ENCODE measurements around the gene MAMDC4.

MAMDC4 gene

DNA sequence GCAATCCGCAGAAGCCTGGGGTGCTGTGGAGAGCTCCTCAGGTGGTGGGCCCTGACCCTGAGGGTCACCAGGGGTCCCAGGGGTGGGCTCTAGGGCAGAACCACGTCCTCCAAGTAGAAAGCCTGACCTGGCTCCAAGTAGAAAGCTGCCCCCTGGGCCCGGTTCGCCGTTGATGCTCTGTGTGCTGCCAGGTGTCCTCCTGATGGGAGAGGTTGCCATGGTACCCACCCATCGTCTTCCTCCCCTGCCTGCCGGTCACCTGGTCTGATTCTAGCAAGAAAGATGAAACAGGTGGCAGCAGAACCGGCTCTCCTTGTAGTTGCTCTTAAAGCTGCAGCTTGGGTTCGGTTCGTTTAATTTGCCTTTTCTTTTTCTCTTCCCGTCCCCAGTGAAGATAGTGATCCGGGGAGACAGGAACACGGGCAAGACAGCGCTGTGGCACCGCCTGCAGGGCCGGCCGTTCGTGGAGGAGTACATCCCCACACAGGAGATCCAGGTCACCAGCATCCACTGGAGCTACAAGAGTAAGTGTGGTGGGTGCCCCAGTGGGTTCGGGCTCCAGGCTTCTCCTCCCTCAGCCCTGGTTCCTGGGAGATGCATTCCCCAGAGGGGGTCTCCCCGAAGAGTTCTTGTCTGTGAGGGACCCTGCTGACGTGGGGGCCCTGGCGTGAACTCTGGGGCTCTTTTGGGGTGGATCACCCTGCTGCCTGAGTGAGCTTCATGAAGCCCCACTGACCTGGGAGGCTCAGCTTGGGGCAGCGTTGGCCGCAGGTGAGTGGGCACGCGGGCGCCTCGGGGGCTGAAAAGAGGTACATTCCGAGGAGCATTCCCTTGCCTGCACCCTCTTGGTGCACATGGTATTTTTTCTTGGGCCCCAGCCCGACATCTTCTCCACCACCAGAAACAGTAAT, 28.8 kb upstream of the MAMDC4 start:
- TF ChIP-seq Cebpa-rat (IDR thresholded peaks at IDR 0.05), result no peak
- Histone ChIP-seq H3K36me3 (peaks cover 58 to 94% (median 81%) of the 10 kb centered on the region in 11 experiments), H3K27me3 (no peaks in the 10 kb centered on the region)

DNA sequence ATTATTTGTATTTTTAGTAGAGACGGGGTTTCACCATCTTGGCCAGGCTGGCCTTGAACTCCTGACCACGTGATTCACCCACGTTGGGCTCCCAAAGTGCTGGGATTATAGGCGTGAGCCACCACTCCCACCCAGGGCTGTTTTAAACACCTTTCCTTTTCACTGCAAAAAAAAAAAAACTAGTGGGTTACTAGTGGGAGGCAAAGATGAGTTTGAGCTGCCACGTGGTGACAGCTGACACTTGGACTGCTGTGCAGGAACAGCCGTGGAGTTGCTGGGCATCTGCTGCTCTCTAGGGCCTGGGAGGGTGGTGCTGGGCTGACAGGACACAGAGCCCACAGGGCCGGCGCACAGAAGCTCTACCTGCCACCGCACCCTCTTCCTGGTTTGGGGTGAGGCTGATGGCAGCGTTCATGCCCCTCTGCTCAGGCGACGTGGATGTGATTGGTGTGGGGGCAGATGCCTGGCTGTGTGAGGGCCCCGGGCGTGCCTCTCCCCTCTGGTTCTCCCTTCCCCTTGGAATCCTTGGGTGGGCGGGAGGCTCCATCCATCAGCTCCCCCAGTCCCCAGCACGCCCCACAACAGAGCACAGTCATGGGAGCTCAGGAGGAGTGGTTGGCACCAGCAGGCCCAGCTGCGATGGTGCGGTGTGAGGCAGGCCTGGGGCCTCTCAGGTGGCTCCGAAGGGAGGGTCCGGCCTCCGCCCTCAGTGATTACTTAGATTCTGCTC, 27.5 kb upstream of the MAMDC4 start:
- no peaks in the 10 kb centered on the region for H3K9me3 ChIP-seq (replicated peaks in 1 of 11)
- peaks cover 21 to 99% (median 77%) of the 10 kb centered on the region in 11 experiments; a peak in 21 of 22 replicates for H4K20me1 ChIP-seq
- no peak overlapping the region for H3K27ac ChIP-seq
- no peak for TF ChIP-seq Cebpa-rat (IDR thresholded peaks at IDR 0.05)
- H3K36me3 ChIP-seq, result peaks cover 71 to 97% (median 87%) of the 10 kb centered on the region in 11 experiments
- no peak overlapping the region for H3K4me3 ChIP-seq
- no peak overlapping the region; a peak in 1 of 22 replicates for H3K9ac ChIP-seq
- no peaks in the 10 kb centered on the region for H3K4me1 ChIP-seq
- H3K27me3 ChIP-seq, result no peaks in the 10 kb centered on the region
- no peak overlapping the region for H3K4me2 ChIP-seq

More for the DNA sequence above, 28.8 kb upstream of the MAMDC4 start:
- Histone ChIP-seq H3K4me3 (no peak overlapping the region), H3K9ac (peak overlapping the region in 1 of 11 experiments; percentile 24; a peak in 1 of 22 replicates), H3K4me2 (no peak overlapping the region), H3K27ac (no peak overlapping the region), H4K20me1 (peaks cover 21 to 94% (median 79%) of the 10 kb centered on the region in 11 experiments; a peak in 21 of 22 replicates), H3K9me3 (replicated peaks in 1 of 11) (no peaks in the 10 kb centered on the region), H3K4me1 (no peaks in the 10 kb centered on the region)

DNA sequence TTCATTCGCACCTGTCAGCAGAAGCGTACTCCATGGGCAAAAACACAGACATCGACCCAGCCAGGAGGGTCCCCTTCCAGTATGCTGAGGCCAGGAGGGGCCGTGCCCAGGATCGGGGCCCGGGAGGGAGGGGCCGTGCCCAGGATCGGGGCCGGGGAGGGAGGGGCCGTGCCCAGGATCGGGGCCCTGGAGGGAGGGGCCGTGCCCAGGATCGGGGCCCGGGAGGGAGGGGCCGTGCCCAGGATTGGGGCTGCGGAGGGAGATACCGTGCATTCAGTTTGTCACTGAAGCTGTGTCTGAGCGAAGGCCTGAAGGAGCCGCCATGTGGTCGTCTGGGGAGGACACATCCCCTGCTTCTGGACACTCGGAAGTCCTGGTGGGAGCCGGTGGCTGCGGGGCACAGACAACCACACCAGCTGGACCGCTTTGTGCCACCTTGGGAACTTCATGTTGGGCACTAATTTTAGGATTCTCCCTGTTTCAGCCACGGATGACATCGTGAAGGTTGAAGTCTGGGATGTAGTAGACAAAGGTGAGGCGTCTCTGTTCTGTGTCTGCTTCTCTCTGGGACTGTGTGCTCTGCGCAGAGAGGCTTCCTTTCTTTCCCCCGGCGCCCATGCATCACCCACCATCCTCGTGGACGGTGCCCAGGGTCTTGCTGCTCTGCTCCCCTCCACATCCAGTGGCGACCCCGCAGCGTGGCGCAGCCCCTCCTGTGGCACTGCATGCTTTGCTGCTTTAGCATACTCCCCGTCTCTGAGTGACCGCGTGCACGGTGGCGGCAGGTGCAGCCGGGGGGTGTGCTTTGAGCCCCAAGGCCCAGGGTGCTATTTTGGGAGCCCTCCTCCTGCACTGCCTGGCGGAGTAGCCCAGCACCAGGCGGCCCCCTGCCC, 26.6 kb upstream of the MAMDC4 start:
- H3K36me3 ChIP-seq, result peaks cover 77 to 97% (median 90%) of the 10 kb centered on the region in 11 experiments
- TF ChIP-seq Cebpa-rat (IDR thresholded peaks at IDR 0.05), result no peak
- H3K4me2 ChIP-seq, result no peak overlapping the region
- no peak overlapping the region for H3K27ac ChIP-seq
- peaks cover 21 to 99% (median 77%) of the 10 kb centered on the region in 11 experiments; a peak in 21 of 22 replicates for H4K20me1 ChIP-seq
- no peak overlapping the region for H3K9ac ChIP-seq
- H3K27me3 ChIP-seq, result no peaks in the 10 kb centered on the region
- H3K4me3 ChIP-seq, result no peak overlapping the region
- no peaks in the 10 kb centered on the region for H3K4me1 ChIP-seq
- no peaks in the 10 kb centered on the region for H3K9me3 ChIP-seq (replicated peaks in 1 of 11)

DNA sequence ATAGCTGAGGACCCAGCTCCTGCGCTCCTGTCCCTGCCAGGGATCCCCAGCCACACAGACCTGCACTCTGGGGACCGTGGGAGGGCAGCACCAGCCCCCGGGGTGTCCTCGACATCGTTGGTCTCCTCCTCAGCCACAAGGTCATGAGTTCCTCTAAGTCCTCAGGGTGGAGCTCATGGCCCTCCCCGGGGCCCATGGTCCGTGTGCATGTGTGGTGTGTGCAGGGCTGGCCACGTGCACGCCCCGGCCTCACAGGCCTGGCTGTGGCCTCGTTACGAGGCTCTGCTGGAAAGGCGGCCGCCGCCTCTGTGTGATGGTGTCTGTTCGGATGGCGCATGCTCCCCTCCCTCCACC, 26.0 kb upstream of the MAMDC4 start:
- peaks cover 79 to 97% (median 91%) of the 10 kb centered on the region in 11 experiments for H3K36me3 ChIP-seq
- H3K4me3 ChIP-seq, result no peak overlapping the region
- TF ChIP-seq Cebpa-rat (IDR thresholded peaks at IDR 0.05), result no peak
- H3K9ac ChIP-seq, result no peak overlapping the region
- H3K27ac ChIP-seq, result no peak overlapping the region
- H3K4me1 ChIP-seq, result no peaks in the 10 kb centered on the region
- H3K9me3 ChIP-seq (replicated peaks in 1 of 11), result no peaks in the 10 kb centered on the region
- H3K4me2 ChIP-seq, result no peak overlapping the region
- H3K27me3 ChIP-seq, result no peaks in the 10 kb centered on the region
- H4K20me1 ChIP-seq, result peaks cover 16 to 99% (median 77%) of the 10 kb centered on the region in 11 experiments; a peak in 21 of 22 replicates

DNA sequence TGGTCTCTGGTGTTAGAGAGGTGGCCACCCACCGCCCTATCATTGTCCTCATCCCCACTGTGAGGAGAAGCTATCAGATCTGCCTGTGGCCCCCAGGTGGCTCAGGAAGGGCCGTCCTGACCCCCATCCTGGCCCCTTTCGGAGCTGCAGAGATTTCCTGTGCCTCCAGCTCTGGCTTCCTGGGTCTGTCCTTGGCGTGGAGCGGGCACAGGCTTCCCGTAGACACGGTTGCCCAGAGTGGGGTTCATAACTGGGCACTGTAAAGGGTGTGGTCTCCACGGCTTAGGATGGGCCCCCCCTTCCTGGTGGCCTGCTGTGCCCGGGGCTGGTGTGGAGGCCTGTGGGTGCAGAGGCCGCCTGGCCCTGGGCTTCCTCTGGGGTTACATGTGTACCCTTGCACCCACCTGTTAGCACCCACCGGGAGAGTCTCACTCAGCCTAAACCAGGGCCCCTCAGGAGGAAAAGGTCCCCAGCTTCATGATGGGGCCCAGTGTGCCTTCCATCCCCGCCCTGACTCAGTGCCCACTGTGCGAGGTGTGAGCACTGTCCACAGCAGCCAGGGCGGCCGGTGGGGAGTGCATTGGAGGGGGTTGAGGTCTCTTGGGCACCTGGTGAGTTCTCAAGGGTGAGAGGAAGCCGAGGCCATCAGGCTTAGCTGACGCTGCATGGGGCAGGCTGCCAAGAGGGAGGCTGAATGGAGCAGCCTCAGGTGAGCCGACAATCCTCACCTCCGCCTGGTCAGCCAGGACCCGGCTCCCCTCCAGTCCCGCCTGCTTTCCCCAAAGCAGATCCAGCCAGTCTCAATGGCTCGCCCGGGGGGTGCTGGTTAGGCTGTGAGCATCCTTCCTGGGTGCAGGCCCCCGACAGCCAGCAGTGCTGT, 25.2 kb upstream of the MAMDC4 start:
- Histone ChIP-seq H3K27ac (no peak overlapping the region), H3K9ac (peak overlapping the region in 2 of 11 experiments; percentile 9 to 18; a peak in 2 of 22 replicates), H4K20me1 (peaks cover 10 to 99% (median 75%) of the 10 kb centered on the region in 11 experiments; a peak in 21 of 22 replicates), H3K27me3 (no peaks in the 10 kb centered on the region), H3K4me1 (no peaks in the 10 kb centered on the region), H3K4me3 (no peak overlapping the region), H3K4me2 (no peak overlapping the region), H3K36me3 (peaks cover 86 to 98% (median 92%) of the 10 kb centered on the region in 11 experiments), H3K9me3 (replicated peaks in 1 of 11) (no peaks in the 10 kb centered on the region)
- TF ChIP-seq Cebpa-rat (IDR thresholded peaks at IDR 0.05), result no peak

- no peak overlapping the region for H3K4me3 ChIP-seq
- H3K27ac ChIP-seq, result no peak overlapping the region
- no peak overlapping the region for H3K9ac ChIP-seq
- TF ChIP-seq Cebpa-rat (IDR thresholded peaks at IDR 0.05), result no peak
- no peaks in the 10 kb centered on the region for H3K4me1 ChIP-seq
- H3K36me3 ChIP-seq, result peaks cover 96 to 100% (median 99%) of the 10 kb centered on the region in 11 experiments
- no peak overlapping the region for H3K4me2 ChIP-seq
- no peaks in the 10 kb centered on the region for H3K27me3 ChIP-seq
- H3K9me3 ChIP-seq (replicated peaks in 1 of 11), result no peaks in the 10 kb centered on the region
- H4K20me1 ChIP-seq, result peaks cover 4 to 99% (median 74%) of the 10 kb centered on the region in 11 experiments; a peak in 20 of 22 replicates
Measured at GRCh38 chr9:136827794-136828473, 24.2 kb upstream of the MAMDC4 start.

DNA sequence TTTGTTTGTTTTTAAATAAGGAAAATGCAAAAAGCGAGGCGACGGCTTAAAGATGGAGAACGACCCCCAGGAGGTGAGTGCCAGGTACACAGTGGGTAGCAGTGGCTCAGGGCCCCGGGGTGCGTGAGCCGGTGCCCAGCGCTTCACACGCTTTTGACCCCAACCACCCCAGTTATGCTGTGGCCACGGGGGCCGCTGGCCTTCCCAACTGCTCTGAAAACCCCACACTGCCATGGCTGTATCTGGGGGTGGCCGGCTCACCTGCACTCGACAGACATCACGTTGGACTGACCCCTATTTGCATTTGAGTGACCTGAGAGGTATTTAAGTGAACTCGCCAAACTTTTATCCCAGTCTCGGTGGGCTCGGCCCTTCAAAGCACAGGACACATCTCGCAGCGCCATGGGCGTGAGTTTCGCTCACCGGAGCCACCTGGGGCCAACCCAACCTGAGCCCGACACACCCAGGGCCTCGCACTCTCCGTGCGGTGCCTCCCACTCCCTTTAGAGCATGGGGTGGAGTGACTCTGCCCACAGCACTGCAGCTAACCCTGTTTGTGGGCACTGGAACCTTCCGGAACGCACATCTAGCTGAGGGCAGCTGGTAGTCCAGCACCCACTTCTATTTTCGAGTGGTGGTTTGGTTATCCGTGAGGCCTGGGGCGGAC, 23.5 kb upstream of the MAMDC4 start:
- no peak for TF ChIP-seq Cebpa-rat (IDR thresholded peaks at IDR 0.05)
- Histone ChIP-seq H3K9ac (no peak overlapping the region), H3K4me1 (no peaks in the 10 kb centered on the region), H3K4me2 (no peak overlapping the region), H3K9me3 (replicated peaks in 1 of 11) (no peaks in the 10 kb centered on the region), H4K20me1 (peaks cover 0 to 99% (median 68%) of the 10 kb centered on the region in 11 experiments; a peak in 20 of 22 replicates), H3K27me3 (no peaks in the 10 kb centered on the region), H3K36me3 (peaks cover 90 to 99% (median 97%) of the 10 kb centered on the region in 11 experiments), H3K27ac (no peak overlapping the region), H3K4me3 (no peak overlapping the region)

Data from BLaER1 treated with 17β-estradiol and CSF1 and Interleukin-3, amounts not matched to agents 10 nM and 100 nM (cell line).